Purkinje cell (primary cell): ENCODE measurements around the gene GK2. TPM values are rescaled to one million over a fixed set of nuclear protein-coding genes. Genes with fewer than 3 reads are reported as not detected.

Experiments
- polyA plus RNA-seq: library from polyadenylated mRNA; unstranded; fragments of >200 nt; fragmentation: Nextera tagmentation; gene quantifications from 2 replicates; pipeline ENCODE4 v1.2.1, GENCODE V29; 2014

GK2 gene
- not detected in 2 replicates for polyA plus RNA-seq

DNA sequence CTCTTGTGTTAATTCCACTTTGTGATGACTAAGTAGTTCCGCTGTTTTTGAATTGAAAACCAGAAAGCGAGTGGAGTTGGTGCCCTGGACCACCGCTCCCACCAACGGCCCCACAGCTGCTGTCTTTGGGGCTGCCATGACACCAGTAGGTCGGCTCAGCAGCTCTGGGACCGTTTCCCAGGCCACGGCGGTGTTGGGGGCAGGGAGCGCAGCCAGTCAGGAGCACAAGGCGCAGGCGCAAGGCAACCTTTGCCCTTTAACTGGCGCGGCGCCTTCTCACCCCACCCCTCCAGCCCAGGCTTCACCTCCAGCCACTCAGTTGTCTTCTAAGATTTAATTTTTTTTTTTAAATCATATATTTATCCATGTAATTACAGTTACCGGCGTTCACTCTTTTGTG, at the start of gene GK2:
GK2 (minus strand) TSS at position 166 of the 400 bp plus-strand sequence; CDS start at position 138, 28 bp downstream.

Other genes starting within 250 kb of the GK2 start
- gene NAA11, start 82.2 kb downstream of the GK2 start, polyA plus RNA-seq = not detected in 2 replicates